ENCODE results near the gene STK24. TPM values are rescaled to one million over a fixed set of nuclear protein-coding genes. Genes with fewer than 3 reads are reported as not detected.

Gene STK24
- total and polyA plus RNA-seq, 2 of the 4 experiments (the other 2 are of a cell fraction) = 29.2 to 43.4 TPM

DNA sequence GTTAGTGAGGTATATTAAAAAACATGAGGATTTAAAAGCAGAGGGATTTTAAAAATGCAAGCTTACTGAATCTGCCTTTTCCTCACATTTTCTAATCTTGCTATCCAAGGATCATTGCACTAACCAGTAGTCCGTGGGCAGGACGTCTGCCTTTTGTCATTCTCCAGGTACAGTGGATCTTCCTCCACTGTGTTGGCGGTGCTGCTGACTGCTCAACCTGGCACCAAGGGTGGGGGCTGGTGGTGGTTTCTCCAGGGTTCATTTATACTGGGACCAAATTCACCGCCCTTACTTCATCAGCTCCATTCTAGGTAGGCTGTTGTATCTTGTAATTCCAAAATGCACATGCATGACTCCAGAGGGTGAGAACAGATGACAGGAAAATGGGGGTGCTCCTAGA, 169.3 kb downstream of the STK24 start:
- TF ChIP-seq, protein P1, sequence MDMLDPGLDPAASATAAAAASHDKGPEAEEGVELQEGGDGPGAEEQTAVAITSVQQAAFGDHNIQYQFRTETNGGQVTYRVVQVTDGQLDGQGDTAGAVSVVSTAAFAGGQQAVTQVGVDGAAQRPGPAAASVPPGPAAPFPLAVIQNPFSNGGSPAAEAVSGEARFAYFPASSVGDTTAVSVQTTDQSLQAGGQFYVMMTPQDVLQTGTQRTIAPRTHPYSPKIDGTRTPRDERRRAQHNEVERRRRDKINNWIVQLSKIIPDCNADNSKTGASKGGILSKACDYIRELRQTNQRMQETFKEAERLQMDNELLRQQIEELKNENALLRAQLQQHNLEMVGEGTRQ (IDR thresholded peaks at IDR 0.05; ENCODE audit: low read depth, low read length) = no peak
- TF ChIP-seq NFE2L2 (IDR thresholded peaks at IDR 0.05; ENCODE audit: low read depth, low read length) (no peak), POLR2A (IDR thresholded peaks at IDR 0.05; ENCODE audit: low read depth, low read length) (no peak), MXI1 (IDR thresholded peaks at IDR 0.05; ENCODE audit: borderline replicate concordance, low read depth, low read length) (no peak), MAFK (IDR thresholded peaks at IDR 0.05; ENCODE audit: low read depth, low read length) (no peak)
- Histone ChIP-seq H4K5ac (ENCODE audit: low read depth, low read length) (no peak overlapping the region), H3K4me2 (ENCODE audit: low read depth, low read length) (no peak overlapping the region), H3K36me3 (ENCODE audit: control insufficient read depth, insufficient read depth, low read length) (peaks cover 43% of the 10 kb centered on the region), H2BK5ac (ENCODE audit: low read depth, low read length, poor library complexity, severe bottlenecking) (no peak overlapping the region), H4K8ac (ENCODE audit: low read depth in 2 of 2, low read length in 2 of 2) (no peak overlapping the region), H2AK5ac (ENCODE audit: low read depth, low read length) (no peak overlapping the region), H3K18ac (ENCODE audit: low read depth, low read length) (no peak overlapping the region), H3K27ac (ENCODE audit: insufficient read depth, low read length) (no peak overlapping the region), H3K14ac (replicated peaks; ENCODE audit: low read depth, low read length) (no peak overlapping the region), H2AFZ (replicated peaks; ENCODE audit: low read length, poor library complexity) (no peak overlapping the region), H3K23ac (ENCODE audit: low read depth, low read length) (no peak overlapping the region), H2BK20ac (ENCODE audit: low read depth, low read length) (no peak overlapping the region), H3K27me3 (ENCODE audit: control insufficient read depth, insufficient read depth, low read length) (no peaks in the 10 kb centered on the region), H3K9me3 (ENCODE audit: control insufficient read depth, insufficient read depth, low read length) (no peaks in the 10 kb centered on the region), H2AK9ac (replicated peaks; ENCODE audit: low read depth, low read length, poor library complexity) (no peak overlapping the region), H3K9ac (ENCODE audit: low read depth, low read length) (no peak overlapping the region), H3K4me3 (ENCODE audit: insufficient read depth, low read depth, low read length) (no peak overlapping the region), H4K20me1 (ENCODE audit: insufficient read depth, low read length) (peaks cover 3% of the 10 kb centered on the region; the same call in 1 of the 2 replicates), H3K79me1 (ENCODE audit: low read depth in 1 of 2, low read length in 2 of 2) (peaks cover 11 to 28% of the 10 kb centered on the region in 2 experiments; a peak in 3 of 4 replicates), H2BK15ac (ENCODE audit: low read depth, low read length) (no peak overlapping the region), H3K9me1 (ENCODE audit: insufficient read depth, low read length) (peaks cover 16% of the 10 kb centered on the region; the same call in 1 of the 2 replicates), H3K4me1 (ENCODE audit: control insufficient read depth, insufficient read depth, low read length) (no peaks in the 10 kb centered on the region), H3K56ac (ENCODE audit: extremely low read depth, insufficient read depth, low read length) (no peak overlapping the region), H4K91ac (ENCODE audit: insufficient read depth, low read depth, low read length) (no peak overlapping the region), H3K4ac (ENCODE audit: low read depth, low read length) (no peak overlapping the region), H2BK120ac (ENCODE audit: low read depth, low read length) (no peak overlapping the region)
- in situ Hi-C loops (cut with MboI; ENCODE audit: low sequenced_read_pairs) (no loop called here), intact Hi-C loops (cut with micrococcal nuclease) (no loop called here), dilution Hi-C loops (cut with HindIII; ENCODE audit: low sequenced_read_pairs, unreplicated experiment) (no loop called here)
- no CpG with 5 or more reads among the region's 4 CpGs for WGBS, 2 experiments (ENCODE audit: extremely low coverage in 2 of 2, insufficient read length in 1 of 2)
- BruUV-seq (replicated peaks) = no TSS peak
- DNase-seq = no peak
- POLR2A ChIA-PET (ENCODE audit: unreplicated experiment) = no interaction called here
- CTCF ChIA-PET = no interaction called here
- no peak for ATAC-seq (ENCODE audit: low read depth)
